Vagina (tissue), 2 donors: ENCODE results near the gene SLC2A11. TPM values are rescaled to one million over a fixed set of nuclear protein-coding genes. Genes with fewer than 3 reads are reported as not detected.
"Not testable (repeated sequence)": the region's sequence is repeated elsewhere in the genome, so short reads cannot be mapped to it uniquely, and the experiment has no call there.

ENCODE experiments used
- DNase-seq, 2 donors: peaks; one replicate each; pipeline ENCODE4 v3.0.0-alpha.2; 2017; ENCODE audit errors: extremely low spot score in 2 of 2
- H3K27ac ChIP-seq: fragments of 200-600 bp; sonication (generic); one replicate; pipeline ENCODE4 v1.5.1; 2019
- H3K27me3 ChIP-seq: fragments of 200-600 bp; sonication (generic); one replicate; pipeline ENCODE4 v1.5.1; 2019
- H3K36me3 ChIP-seq, 2 donors: fragments of 200-600 bp; sonication (generic); one replicate each; pipeline ENCODE4 v1.5.1; 2017 to 2019
- H3K4me1 ChIP-seq: fragments of 200-600 bp; sonication (generic); one replicate; pipeline ENCODE4 v1.5.1; 2019
- H3K4me3 ChIP-seq, 2 donors: fragments of 200-600 bp; sonication (generic); 1 replicate in 1 of 2; 2 replicates in 1 of 2; pipeline ENCODE4 v1.5.1; 2016 to 2019
- H3K9me3 ChIP-seq: fragments of 200-600 bp; sonication (generic); one replicate; pipeline ENCODE4 v1.5.1; 2019
- POLR2A ChIP-seq, 2 donors: fragments of 450-650 bp; IDR thresholded peaks; one replicate each; pipeline ENCODE4 v1.6.1; 2017; ENCODE audit warnings: antibody characterized with exemption in 2 of 2, mild to moderate bottlenecking in 2 of 2, moderate library complexity in 2 of 2
- POLR2AphosphoS5 ChIP-seq, 2 donors: sonication (generic); formaldehyde crosslinking; IDR thresholded peaks; one replicate each; pipeline ENCODE4 v1.9.0; 2017; ENCODE audit warnings: antibody characterized with exemption in 2 of 2, mild to moderate bottlenecking in 2 of 2, low read depth in 1 of 2; ENCODE audit not compliant: insufficient read depth in 1 of 2
- intact Hi-C: fragments of 100-400 bp; cut with DNase I; formaldehyde crosslinking; loops from one replicate; pipeline ENCODE4 v1.15.1; 2023
- total RNA-seq: library from RNA; depleted of rRNA; stranded (reverse); fragments of >200 nt; gene quantifications from one replicate; pipeline ENCODE4 v1.2.3, GENCODE V29; 2016
- TF ChIP-seq, protein P1 (sequence below), 3 experiments: fragments of 450-650 bp in 2 of 3; fragments of 200-600 bp in 1 of 3; sonication (generic) in 1 of 3; IDR thresholded peaks; one replicate each; pipeline ENCODE4 v1.5.1; 2017 to 2019; ENCODE audit warnings: antibody characterized with exemption in 3 of 3, mild to moderate bottlenecking in 2 of 3, moderate library complexity in 2 of 3

The SLC2A11 gene
- total RNA-seq, 1 donor from 2014 or later: 4.9 TPM

DNA sequence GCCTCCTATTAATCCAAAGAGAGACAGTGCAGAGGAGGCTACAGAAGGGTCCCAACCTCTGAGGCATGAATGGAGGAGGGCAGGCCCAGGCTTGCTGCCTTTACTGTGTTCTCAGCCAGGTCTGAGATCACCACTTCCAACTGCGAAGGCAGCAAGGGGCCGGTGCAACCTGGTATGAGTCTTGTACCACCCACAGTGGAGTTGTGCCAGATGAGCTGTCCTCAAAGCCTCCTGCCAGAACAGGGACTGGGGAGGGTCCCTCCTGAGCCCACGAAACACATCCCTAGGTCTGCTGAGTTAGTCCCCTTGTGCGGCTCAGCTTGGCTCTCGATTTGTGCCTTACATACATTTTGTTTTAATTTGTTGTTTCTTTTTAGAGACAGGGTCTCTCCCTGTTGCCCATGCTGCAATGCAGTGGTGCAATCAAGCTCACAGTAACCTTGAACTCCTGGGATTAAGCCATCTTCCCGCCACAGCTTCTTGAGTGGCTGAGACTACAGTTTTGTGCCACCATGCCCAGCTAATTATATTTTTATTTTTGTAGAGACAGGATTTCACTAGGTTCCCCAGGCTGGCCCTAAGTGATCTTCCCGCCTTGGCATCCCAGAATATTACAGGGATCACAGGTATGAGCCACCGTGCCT lies 45.8 kb downstream of the SLC2A11 start:
- no peaks in the 10 kb centered on the region for H3K9me3 ChIP-seq
- TF ChIP-seq POLR2AphosphoS5 (IDR thresholded peaks at IDR 0.05; ENCODE audit: insufficient read depth in 1 of 2, low read depth in 1 of 2): no peak
- TF ChIP-seq, protein P1, sequence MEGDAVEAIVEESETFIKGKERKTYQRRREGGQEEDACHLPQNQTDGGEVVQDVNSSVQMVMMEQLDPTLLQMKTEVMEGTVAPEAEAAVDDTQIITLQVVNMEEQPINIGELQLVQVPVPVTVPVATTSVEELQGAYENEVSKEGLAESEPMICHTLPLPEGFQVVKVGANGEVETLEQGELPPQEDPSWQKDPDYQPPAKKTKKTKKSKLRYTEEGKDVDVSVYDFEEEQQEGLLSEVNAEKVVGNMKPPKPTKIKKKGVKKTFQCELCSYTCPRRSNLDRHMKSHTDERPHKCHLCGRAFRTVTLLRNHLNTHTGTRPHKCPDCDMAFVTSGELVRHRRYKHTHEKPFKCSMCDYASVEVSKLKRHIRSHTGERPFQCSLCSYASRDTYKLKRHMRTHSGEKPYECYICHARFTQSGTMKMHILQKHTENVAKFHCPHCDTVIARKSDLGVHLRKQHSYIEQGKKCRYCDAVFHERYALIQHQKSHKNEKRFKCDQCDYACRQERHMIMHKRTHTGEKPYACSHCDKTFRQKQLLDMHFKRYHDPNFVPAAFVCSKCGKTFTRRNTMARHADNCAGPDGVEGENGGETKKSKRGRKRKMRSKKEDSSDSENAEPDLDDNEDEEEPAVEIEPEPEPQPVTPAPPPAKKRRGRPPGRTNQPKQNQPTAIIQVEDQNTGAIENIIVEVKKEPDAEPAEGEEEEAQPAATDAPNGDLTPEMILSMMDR (IDR thresholded peaks at IDR 0.05): no peak
- TF ChIP-seq POLR2A (IDR thresholded peaks at IDR 0.05): no peak
- no peak for DNase-seq
- H3K27ac ChIP-seq: no peak overlapping the region
- no peak overlapping the region for H3K4me3 ChIP-seq
- intact Hi-C loops: no loop called here
- no peaks in the 10 kb centered on the region for H3K27me3 ChIP-seq
- H3K36me3 ChIP-seq: no peaks in the 10 kb centered on the region
- H3K4me1 ChIP-seq: no peaks in the 10 kb centered on the region

DNA sequence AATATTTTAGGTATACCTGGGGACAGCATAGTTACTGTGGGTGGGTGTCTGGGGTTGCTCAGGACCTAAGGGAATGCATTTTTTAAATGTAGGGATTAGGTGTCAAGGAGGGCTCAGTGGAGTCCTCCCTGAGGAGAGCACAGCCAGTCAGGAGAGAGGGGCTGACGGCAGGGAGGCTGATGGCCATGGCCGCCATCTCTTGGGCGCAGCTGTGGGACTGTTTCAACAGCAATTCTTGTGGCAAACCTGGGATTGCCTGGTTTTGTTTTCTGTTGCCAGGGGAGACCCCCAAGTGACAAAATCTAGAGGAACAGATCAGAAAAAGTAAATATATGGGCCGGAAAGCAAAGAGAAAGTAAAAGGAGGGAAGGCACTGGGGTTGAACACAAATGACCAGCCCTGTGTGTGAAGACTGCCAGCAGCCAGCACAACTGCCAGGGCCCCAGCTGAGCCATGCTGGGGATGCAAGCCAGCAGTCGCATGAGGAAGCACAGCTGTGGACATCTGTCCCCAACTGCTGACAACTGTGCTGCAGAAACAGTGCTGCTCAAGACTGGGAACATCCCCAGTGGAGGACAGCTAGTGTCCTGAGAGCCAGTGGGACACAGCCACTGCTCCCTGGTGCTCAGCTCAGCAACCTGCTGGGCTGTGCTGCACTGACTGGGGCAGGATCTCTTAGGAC lies 47.0 kb downstream of the SLC2A11 start:
- no peaks in the 10 kb centered on the region for H3K9me3 ChIP-seq
- intact Hi-C loops: no loop called here
- H3K36me3 ChIP-seq: no peaks in the 10 kb centered on the region
- H3K4me3 ChIP-seq: no peak overlapping the region
- H3K4me1 ChIP-seq: no peaks in the 10 kb centered on the region
- TF ChIP-seq, protein P1 (IDR thresholded peaks at IDR 0.05): no peak
- TF ChIP-seq POLR2AphosphoS5 (IDR thresholded peaks at IDR 0.05; ENCODE audit: insufficient read depth in 1 of 2, low read depth in 1 of 2) (no peak), POLR2A (IDR thresholded peaks at IDR 0.05) (no peak)
- no peaks in the 10 kb centered on the region for H3K27me3 ChIP-seq
- H3K27ac ChIP-seq: no peak overlapping the region
- no peak for DNase-seq

DNA sequence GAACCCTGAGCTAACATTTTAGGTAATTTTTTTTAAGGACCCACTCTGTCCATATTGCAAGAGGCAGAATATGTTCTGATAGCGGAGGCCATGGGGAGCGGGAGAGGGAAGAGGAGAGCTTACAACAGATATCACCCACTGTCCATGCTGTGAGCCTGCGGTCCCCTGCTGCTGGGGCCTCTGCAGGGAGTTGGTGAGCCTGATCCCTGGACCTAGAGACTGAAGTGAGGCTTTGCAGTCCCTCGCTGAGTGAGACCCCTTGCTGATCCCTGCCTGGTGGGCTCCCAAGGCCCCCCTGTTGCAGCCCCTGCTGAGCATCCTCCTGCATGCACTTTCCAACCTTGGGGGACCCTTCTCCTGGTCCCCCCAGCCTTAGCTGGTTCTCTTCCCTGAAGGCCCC lies 49.0 kb downstream of the SLC2A11 start:
- no peaks in the 10 kb centered on the region for H3K4me1 ChIP-seq
- intact Hi-C loops: no loop called here
- no peaks in the 10 kb centered on the region for H3K9me3 ChIP-seq
- no peak overlapping the region for H3K27ac ChIP-seq
- no peaks in the 10 kb centered on the region for H3K36me3 ChIP-seq
- H3K4me3 ChIP-seq: no peak overlapping the region
- no peaks in the 10 kb centered on the region for H3K27me3 ChIP-seq
- TF ChIP-seq POLR2A (IDR thresholded peaks at IDR 0.05): no peak
- TF ChIP-seq POLR2AphosphoS5 (IDR thresholded peaks at IDR 0.05; ENCODE audit: insufficient read depth in 1 of 2, low read depth in 1 of 2): no peak
- no peak for DNase-seq

DNA sequence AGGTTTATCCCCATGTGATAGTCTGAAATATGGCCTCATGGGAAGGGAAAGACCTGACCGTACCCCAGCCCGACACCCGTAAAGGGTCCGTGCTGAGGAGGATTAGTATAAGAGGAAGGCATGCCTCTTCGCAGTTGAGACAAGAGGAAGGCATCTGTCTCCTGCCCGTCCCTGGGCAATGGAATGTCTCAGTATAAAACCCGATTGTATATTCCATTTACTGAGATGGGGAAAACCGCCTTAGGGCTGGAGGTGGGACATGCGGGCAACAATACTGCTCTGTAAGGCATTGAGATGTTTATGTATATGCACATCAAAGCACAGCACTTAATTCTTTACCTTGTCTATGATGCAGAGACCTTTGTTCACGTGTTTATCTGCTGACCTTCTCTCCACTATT lies 49.7 kb downstream of the SLC2A11 start:
- H3K4me1 ChIP-seq, H3K27ac ChIP-seq, DNase-seq, H3K4me3 ChIP-seq, H3K36me3 ChIP-seq, intact Hi-C loops, H3K9me3 ChIP-seq, H3K27me3 ChIP-seq: not testable (repeated sequence)

DNA sequence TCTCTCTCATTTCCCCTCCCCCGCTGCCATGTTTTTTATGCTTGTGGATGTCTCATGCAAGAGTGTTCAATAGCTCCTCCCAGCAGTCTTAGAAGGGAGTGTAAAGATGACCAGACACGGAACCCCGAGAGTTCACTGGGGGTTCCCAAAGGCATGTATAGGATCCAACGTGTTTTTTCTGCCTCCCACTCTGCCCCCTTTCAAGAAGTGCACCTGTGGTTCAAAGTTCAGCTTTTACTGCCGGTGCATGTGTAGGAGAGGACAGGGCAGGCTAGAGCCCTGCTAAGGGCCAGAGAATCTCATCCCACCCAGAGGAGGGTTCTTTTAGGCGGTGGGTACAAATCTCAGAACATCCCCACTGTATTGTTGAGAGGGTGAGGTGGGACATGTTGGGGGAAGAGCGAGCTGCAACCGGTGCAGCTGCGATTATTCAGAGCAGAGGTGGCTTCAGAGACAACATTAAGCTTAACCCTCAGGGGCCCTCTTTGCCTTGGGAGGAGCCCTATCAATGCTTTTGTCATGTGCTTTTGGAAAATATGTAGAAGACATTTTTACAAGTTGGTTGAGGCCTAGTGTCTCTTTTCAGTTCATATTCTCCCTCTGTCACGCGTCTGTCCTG lies 51.0 kb downstream of the SLC2A11 start:
- no peak for DNase-seq
- Histone ChIP-seq H3K27me3 (no peaks in the 10 kb centered on the region), H3K4me1 (peaks cover 10% of the 10 kb centered on the region), H3K36me3 (no peaks in the 10 kb centered on the region), H3K4me3 (no peak overlapping the region), H3K27ac (no peak overlapping the region), H3K9me3 (no peaks in the 10 kb centered on the region)
- TF ChIP-seq POLR2AphosphoS5 (IDR thresholded peaks at IDR 0.05; ENCODE audit: insufficient read depth in 1 of 2, low read depth in 1 of 2) (no peak), POLR2A (IDR thresholded peaks at IDR 0.05) (no peak)
- TF ChIP-seq, protein P1 (IDR thresholded peaks at IDR 0.05): no peak
- intact Hi-C loops: no loop called here
